PFSK-1 (cell line): Measurements from ENCODE around the gene CPAMD8.

ENCODE experiments used
- POLR2AphosphoS5 ChIP-seq: IDR thresholded peaks from 2 replicates; pipeline ENCODE4 v1.6.1; 2012; ENCODE audit warnings: low read depth, mild to moderate bottlenecking, control low read depth, low read length, moderate library complexity
- REST ChIP-seq, 2 experiments: IDR thresholded peaks; 2 replicates each; pipeline versions ENCODE4 v1.6.1 to v1.8.0; 2011 to 2012; ENCODE audit warnings: low read depth in 2 of 2, low read length in 2 of 2, control low read depth in 1 of 2, inconsistent platforms in 1 of 2, mild to moderate bottlenecking in 1 of 2, moderate library complexity in 1 of 2; ENCODE audit not compliant: insufficient read depth in 1 of 2
- SIN3A ChIP-seq: IDR thresholded peaks from 2 replicates; pipeline ENCODE4 v1.6.1; 2012; ENCODE audit warnings: mild to moderate bottlenecking, low read length, moderate library complexity, borderline replicate concordance; ENCODE audit not compliant: insufficient read depth
- TAF1 ChIP-seq: IDR thresholded peaks from 2 replicates; pipeline ENCODE4 v1.6.1; 2012; ENCODE audit warnings: low read length, control low read depth, borderline replicate concordance; ENCODE audit not compliant: insufficient read depth

DNA sequence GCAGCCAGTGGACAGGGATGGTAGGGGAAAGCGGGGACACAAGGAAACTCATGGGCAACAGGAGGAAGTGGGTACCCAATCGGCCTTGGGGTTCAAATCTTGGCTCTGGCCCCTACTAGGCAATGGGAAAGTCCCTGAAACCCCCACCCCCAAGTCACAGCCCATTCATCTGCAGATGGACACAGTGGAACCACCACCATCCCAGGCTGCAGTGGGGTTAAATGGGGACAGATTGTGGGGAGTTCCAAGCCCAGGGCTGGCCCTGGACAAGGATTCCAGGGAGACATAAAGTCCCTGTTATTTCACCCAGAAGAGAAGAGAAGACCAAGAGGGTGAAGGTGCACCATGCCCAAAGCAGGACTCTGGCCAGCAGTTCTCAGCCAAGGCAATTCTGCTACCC lies 48.5 kb downstream of the CPAMD8 start:
- TF ChIP-seq REST (IDR thresholded peaks at IDR 0.05; ENCODE audit: insufficient read depth in 1 of 2, low read depth in 2 of 2, low read length in 2 of 2), result no peak
- no peak for TF ChIP-seq POLR2AphosphoS5
- TF ChIP-seq TAF1, result no peak
- TF ChIP-seq SIN3A, result no peak
